Stomach (tissue), 9 donors: Measurements from ENCODE around the gene VIL1. TPM values are rescaled to one million over a fixed set of nuclear protein-coding genes. Genes with fewer than 3 reads are reported as not detected.

Experiments
- DNase-seq, 2 donors: peaks; one replicate each; pipeline versions ENCODE4 v3.0.0 to v3.0.0-alpha.2; 2013 to 2019
- H3K27ac ChIP-seq, 5 donors: fragments of 200-600 bp in 4 of 5; sonication (generic) in 4 of 5; one replicate each; pipeline ENCODE4 v1.5.1; 2013 to 2019; ENCODE audit warnings: mild to moderate bottlenecking in 1 of 5, moderate library complexity in 1 of 5
- H3K27me3 ChIP-seq, 3 donors: fragments of 200-600 bp; sonication (generic); one replicate each; pipeline ENCODE4 v1.5.1; 2017 to 2019; ENCODE audit warnings: mixed run types in 1 of 3
- H3K36me3 ChIP-seq, 4 donors: fragments of 200-600 bp; sonication (generic); 1 replicate in 3 of 4; 2 replicates in 1 of 4; pipeline ENCODE4 v1.5.1; 2016 to 2019
- H3K4me1 ChIP-seq, 4 donors: fragments of 200-600 bp; sonication (generic); one replicate each; pipeline ENCODE4 v1.5.1; 2016 to 2019
- H3K4me3 ChIP-seq, 4 donors: fragments of 200-600 bp; sonication (generic) in 3 of 4; one replicate each; pipeline ENCODE4 v1.5.1; 2016 to 2019; ENCODE audit warnings: mild to moderate bottlenecking in 1 of 4
- H3K9me3 ChIP-seq, 4 donors: fragments of 200-600 bp; sonication (generic); one replicate each; pipeline ENCODE4 v1.5.1; 2016 to 2019
- EP300 ChIP-seq: sonication (generic); formaldehyde crosslinking; IDR thresholded peaks from one replicate; pipeline ENCODE4 v1.6.1; 2017; ENCODE audit warnings: antibody characterized with exemption
- POLR2A ChIP-seq, 4 donors: fragments of 450-650 bp; IDR thresholded peaks; one replicate each; pipeline ENCODE4 v1.6.1; 2016; ENCODE audit warnings: antibody characterized with exemption in 4 of 4, control low read depth in 2 of 4, mild to moderate bottlenecking in 1 of 4, moderate library complexity in 1 of 4
- POLR2AphosphoS5 ChIP-seq, 3 donors: sonication (generic); formaldehyde crosslinking; IDR thresholded peaks; one replicate each; pipeline ENCODE4 v1.6.1; 2016; ENCODE audit warnings: antibody characterized with exemption in 3 of 3
- WGBS, 5 donors: extraction: QIAGEN DNeasy Blood & Tissue Kit in 3 of 5; methylation state at CpG; one replicate each; pipeline versions ENCODE4 v1.1.5 to v1.1.7; 2013 to 2018; 5-methylcytosine and 5-hydroxymethylcytosine counted together
- intact Hi-C: fragments of 100-400 bp; cut with DNase I; formaldehyde crosslinking; loops from one replicate; pipeline ENCODE4 v1.15.1; 2023; ENCODE audit warnings: low total_unique reads
- polyA plus RNA-seq, 3 donors: library from polyadenylated mRNA; stranded (reverse); fragments of 200-250 nt; gene quantifications; one replicate each; pipeline ENCODE4 v1.2.3, GENCODE V29; 2013
- total RNA-seq, 5 donors: library from RNA; depleted of rRNA; stranded (reverse); fragments of >200 nt; gene quantifications; one replicate each; pipeline versions ENCODE4 v1.1.0 to v1.2.3, GENCODE V29; 2014 to 2016
- TF ChIP-seq, protein P1 (sequence below), 7 experiments: fragments of 450-650 bp in 4 of 7; fragments of 200-600 bp in 3 of 7; sonication (generic) in 3 of 7; IDR thresholded peaks; one replicate each; pipeline ENCODE4 v1.5.1; 2016 to 2019; ENCODE audit warnings: antibody characterized with exemption in 7 of 7, control low read depth in 2 of 7, mild to moderate bottlenecking in 1 of 7
- donor health status: healthy with polysubstance abuse.
- donor health status: Bipolar disorder and iron deficiency.
- donor health status: healthy.

Gene VIL1
- total and polyA plus RNA-seq, 8 donors, result 0.38 to 120 (median 1.8) TPM; not detected in 1

DNA sequence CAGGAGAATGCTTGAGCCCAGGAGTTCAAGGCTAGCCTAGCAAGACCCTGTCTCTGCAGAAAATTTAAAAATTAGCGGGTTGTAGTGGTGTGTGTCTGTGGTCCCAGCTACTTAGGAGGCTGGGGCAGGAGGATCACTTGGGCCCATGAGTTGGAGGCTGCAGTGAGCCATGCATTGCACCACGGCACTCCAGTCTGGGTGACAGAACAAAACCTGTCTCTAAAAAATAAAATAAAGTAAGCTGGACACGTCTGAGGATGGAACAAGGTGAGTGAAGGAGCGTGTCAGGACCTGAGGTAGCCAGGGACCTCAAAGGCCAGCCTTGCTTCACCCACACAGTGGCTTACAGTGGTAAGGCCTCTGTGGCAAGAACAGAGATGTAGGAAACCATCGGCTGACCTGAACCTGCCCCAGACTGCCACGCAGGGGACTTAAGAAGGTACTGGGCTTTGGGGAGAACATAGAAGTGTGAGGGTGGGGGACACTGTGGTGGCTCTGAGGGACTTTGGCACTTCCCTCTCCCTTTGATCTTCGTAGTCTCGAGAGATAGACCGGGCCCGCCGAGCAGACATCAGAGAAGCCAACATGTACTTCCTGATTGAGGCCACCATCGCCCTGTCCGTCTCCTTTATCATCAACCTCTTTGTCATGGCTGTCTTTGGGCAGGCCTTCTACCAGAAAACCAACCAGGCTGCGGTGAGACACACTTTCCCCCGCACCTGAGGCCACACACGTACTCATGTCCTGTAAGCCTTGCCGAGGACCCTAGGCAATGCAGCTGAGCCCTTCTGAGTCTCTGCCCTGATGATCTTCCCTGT lies 29.4 kb upstream of the VIL1 start:
- Histone ChIP-seq H3K9me3 (no peaks in the 10 kb centered on the region), H3K4me1 (peaks cover 0 to 34% (median 12%) of the 10 kb centered on the region in 4 donors), H3K4me3 (no peak overlapping the region), H3K27me3 (no peaks in the 10 kb centered on the region), H3K36me3 (peaks cover 0 to 5% (median 0%) of the 10 kb centered on the region in 4 donors), H3K27ac (peak overlapping the region in 1 of 5 donors; percentile 0)
- 87 to 96% (median 92%) methylated on average over 14 to 17 of the region's 17 CpGs for WGBS, 5 donors
- DNase-seq, result no peak
- TF ChIP-seq, protein P1, sequence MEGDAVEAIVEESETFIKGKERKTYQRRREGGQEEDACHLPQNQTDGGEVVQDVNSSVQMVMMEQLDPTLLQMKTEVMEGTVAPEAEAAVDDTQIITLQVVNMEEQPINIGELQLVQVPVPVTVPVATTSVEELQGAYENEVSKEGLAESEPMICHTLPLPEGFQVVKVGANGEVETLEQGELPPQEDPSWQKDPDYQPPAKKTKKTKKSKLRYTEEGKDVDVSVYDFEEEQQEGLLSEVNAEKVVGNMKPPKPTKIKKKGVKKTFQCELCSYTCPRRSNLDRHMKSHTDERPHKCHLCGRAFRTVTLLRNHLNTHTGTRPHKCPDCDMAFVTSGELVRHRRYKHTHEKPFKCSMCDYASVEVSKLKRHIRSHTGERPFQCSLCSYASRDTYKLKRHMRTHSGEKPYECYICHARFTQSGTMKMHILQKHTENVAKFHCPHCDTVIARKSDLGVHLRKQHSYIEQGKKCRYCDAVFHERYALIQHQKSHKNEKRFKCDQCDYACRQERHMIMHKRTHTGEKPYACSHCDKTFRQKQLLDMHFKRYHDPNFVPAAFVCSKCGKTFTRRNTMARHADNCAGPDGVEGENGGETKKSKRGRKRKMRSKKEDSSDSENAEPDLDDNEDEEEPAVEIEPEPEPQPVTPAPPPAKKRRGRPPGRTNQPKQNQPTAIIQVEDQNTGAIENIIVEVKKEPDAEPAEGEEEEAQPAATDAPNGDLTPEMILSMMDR (IDR thresholded peaks at IDR 0.05), result no peak
- no peak for TF ChIP-seq EP300
- no peak for TF ChIP-seq POLR2A (IDR thresholded peaks at IDR 0.05)
- no peak for TF ChIP-seq POLR2AphosphoS5 (IDR thresholded peaks at IDR 0.05)
- intact Hi-C loops, result loop anchor here (10.0 kb wide), 1 partner anchor 85 kb away; no protein-coding TSS in a partner anchor

DNA sequence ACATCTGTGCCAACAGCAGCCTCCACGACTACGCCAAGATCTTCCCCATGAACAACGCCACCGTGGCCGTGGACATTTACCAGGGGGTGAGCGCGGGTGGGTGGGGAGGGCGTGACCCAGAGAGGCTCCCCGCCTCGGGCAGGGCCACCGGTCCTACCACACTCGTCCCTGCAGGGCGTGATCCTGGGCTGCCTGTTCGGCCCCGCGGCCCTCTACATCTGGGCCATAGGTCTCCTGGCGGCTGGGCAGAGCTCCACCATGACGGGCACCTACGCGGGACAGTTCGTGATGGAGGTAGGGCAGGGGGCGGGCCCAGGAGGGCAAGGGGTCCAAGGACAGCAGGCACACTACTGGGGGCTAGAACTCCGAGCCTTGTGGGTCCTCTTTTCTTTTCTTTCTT lies 27.7 kb upstream of the VIL1 start:
- 88 to 93% (median 91%) methylated on average over 21 to 23 of the region's 23 CpGs for WGBS, 5 donors
- DNase-seq, result no peak
- H3K9me3 ChIP-seq, result no peaks in the 10 kb centered on the region
- H3K36me3 ChIP-seq, result peaks cover 0 to 5% (median 0%) of the 10 kb centered on the region in 4 donors
- intact Hi-C loops, result loop anchor here (10.0 kb wide), 1 partner anchor 86 kb away; no protein-coding TSS in a partner anchor
- TF ChIP-seq EP300, result no peak
- no peak for TF ChIP-seq POLR2A (IDR thresholded peaks at IDR 0.05)
- no peak for TF ChIP-seq POLR2AphosphoS5 (IDR thresholded peaks at IDR 0.05)
- TF ChIP-seq, protein P1 (IDR thresholded peaks at IDR 0.05), result no peak
- no peak overlapping the region for H3K4me3 ChIP-seq
- no peak overlapping the region for H3K27ac ChIP-seq
- peaks cover 0 to 48% (median 22%) of the 10 kb centered on the region in 4 donors for H3K4me1 ChIP-seq
- no peaks in the 10 kb centered on the region for H3K27me3 ChIP-seq

DNA sequence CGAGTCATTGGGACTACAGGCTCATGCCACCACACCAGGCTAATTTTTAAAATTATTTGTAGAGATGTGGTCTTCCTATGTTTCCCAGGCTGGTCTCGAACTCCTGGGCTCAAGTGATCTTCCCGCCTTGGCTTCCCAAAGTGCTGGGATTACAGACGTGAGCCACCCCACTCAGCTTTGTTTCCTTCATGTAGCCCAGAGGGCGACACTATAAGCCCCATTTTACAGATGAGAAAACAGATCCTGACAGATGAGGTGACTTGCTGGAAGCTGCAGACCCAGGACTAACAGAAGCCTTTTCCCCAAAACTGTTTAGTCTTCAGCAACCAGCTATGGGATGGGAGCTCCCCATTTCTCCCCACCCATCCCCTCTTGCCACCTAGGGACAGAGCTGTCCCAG lies 26.5 kb upstream of the VIL1 start:
- 83 to 96% (median 89%) methylated on average over 5 of the region's 5 CpGs for WGBS, 5 donors

DNA sequence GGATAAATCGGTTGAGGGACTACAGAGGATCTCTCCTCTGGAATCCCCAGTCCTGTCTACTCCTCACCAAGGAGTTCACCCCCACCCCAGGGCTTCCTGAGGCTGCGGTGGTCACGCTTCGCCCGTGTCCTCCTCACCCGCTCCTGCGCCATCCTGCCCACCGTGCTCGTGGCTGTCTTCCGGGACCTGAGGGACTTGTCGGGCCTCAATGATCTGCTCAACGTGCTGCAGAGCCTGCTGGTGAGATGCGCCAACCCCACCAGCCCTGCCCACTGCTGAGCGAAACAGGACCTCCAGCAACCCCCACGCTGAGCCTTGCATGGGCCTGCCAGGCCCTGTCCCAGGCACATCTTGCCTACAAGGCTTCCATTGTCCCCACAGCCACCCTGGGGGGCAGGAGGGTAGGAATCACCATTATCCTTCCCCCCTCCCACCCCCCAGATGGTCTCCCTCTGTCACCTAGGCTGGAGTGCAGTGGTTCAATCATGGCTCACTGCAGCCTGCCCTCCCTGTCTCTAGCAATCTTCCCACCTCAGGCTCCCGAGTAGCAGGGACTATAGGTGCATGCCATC lies 25.9 kb upstream of the VIL1 start:
- Histone ChIP-seq H3K4me3 (no peak overlapping the region), H3K27me3 (no peaks in the 10 kb centered on the region), H3K27ac (no peak overlapping the region), H3K36me3 (peaks cover 0 to 5% (median 0%) of the 10 kb centered on the region in 4 donors), H3K4me1 (peaks cover 16 to 45% (median 30%) of the 10 kb centered on the region in 4 donors), H3K9me3 (no peaks in the 10 kb centered on the region)
- intact Hi-C loops, result loop anchor here (10.0 kb wide), 1 partner anchor 88 kb away; no protein-coding TSS in a partner anchor
- no peak for DNase-seq
- 83 to 88% (median 86%) methylated on average over 12 to 16 of the region's 16 CpGs for WGBS, 5 donors
- TF ChIP-seq POLR2AphosphoS5 (IDR thresholded peaks at IDR 0.05), result no peak
- TF ChIP-seq EP300, result no peak
- TF ChIP-seq, protein P1 (IDR thresholded peaks at IDR 0.05), result no peak
- TF ChIP-seq POLR2A (IDR thresholded peaks at IDR 0.05), result no peak

More for the DNA sequence above, 26.5 kb upstream of the VIL1 start:
- H3K4me3 ChIP-seq, result no peak overlapping the region
- H3K36me3 ChIP-seq, result peaks cover 0 to 5% (median 0%) of the 10 kb centered on the region in 4 donors
- no peak overlapping the region for H3K27ac ChIP-seq
- peaks cover 10 to 45% (median 27%) of the 10 kb centered on the region in 4 donors for H3K4me1 ChIP-seq
- H3K9me3 ChIP-seq, result no peaks in the 10 kb centered on the region
- no peak for DNase-seq
- intact Hi-C loops, result loop anchor here (10.0 kb wide), 1 partner anchor 88 kb away; no protein-coding TSS in a partner anchor
- no peaks in the 10 kb centered on the region for H3K27me3 ChIP-seq
- TF ChIP-seq EP300 (no peak), POLR2AphosphoS5 (IDR thresholded peaks at IDR 0.05) (no peak), POLR2A (IDR thresholded peaks at IDR 0.05) (no peak)
- TF ChIP-seq, protein P1 (IDR thresholded peaks at IDR 0.05), result no peak
